ELR (cell line): Measurements from ENCODE around the gene GRAMD1C.
A peak's percentile ranks its signal among the peaks of the same experiment; 100 is the strongest.

Experiments used
- DNase-seq: peaks from one replicate; pipeline ENCODE4 v3.0.0-alpha.2; 2015; ENCODE audit warnings: low read depth

The GRAMD1C gene

GRCh38 chr3:113852506-113852905 is 13.9 kb downstream of the GRAMD1C start:
- no peak for DNase-seq

DNA sequence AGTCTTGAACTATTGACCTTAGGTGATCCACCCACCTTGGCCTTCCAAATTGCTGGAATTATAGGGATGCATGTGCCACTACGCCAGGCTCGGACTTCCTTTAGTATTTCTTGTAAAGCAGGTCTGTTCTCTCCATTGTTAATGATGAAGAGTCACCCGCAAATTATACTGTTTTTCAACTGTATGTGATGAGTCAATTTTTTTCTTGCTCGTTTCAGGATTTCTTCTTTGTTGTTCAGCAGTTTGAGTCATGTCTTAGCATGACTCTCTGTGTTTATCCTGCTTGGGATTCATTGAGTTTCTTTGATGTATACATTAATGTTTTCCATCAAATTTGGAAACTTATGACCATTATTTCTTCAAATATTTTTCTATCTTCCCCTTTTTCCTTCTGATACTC is 28.9 kb downstream of the GRAMD1C start:
- peak; percentile 90 for DNase-seq

- no peak for DNase-seq
Measured at GRCh38 chr3:113873293-113873692, 34.7 kb downstream of the GRAMD1C start.

DNA sequence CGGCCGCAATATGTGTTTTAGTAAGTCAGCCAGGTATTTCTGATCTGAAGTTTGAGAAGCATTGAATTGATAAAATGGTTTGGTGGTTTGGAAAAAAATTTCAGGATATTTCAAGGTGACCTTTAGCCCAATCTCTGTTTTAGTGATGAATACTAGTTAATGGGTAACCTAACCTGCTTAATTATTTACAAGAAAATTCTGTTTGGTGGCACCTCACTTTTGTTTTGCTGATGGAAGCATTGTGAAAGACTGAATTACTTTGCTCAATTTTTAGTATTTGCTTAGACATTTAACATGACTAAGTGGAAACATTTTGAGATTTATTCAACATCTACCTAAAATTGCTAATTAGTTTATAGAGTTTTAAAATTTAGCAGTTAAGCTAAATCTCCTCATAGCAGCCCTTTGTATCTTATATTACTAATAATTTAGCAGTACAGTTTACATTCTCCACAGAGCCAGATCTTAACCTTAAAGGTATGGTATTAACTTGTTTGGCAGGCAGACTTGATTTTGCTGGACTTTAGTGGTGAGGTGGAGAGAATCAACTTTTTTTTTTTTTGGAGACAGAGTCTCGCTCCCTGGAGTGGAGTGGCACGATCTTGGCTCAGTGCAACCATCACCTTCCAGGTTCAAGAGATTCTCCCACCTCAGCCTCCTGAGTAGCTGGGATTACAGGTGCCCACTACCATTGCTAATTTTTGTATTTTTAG is 35.4 kb downstream of the GRAMD1C start:
- DNase-seq, result no peak

- no peak for DNase-seq
Measured at GRCh38 chr3:113878403-113878802, 39.8 kb downstream of the GRAMD1C start.

- DNase-seq, result no peak
Measured at GRCh38 chr3:113885050-113885449, 46.5 kb downstream of the GRAMD1C start.

GRCh38 chr3:113890256-113890900 is 51.8 kb downstream of the GRAMD1C start:
- DNase-seq, result peak; percentile 10

- DNase-seq, result no peak
Measured at GRCh38 chr3:113894927-113895326, 56.3 kb downstream of the GRAMD1C start.

DNA sequence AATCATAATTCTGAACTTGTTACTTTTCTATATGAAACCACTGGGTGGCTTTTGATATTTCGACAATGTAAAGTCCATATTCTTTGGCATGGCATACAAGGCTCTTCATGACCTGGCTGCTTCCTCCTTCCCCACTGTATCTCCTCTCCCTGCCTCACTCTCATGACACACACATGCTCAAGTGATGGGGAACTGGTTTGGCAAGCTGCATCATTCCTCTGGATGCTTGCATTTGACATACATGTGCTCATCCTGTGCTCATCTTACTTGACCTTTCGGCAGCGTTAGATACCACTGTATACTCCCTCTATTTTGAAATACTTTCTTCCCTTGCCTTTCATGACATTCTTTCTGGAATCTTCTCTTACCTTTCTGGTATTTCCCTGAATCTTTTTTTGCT is 57.4 kb downstream of the GRAMD1C start:
- DNase-seq, result no peak

- DNase-seq, result no peak
Measured at GRCh38 chr3:113896930-113897329, 58.3 kb downstream of the GRAMD1C start.

- no peak for DNase-seq
Measured at GRCh38 chr3:113897373-113897777, 58.8 kb downstream of the GRAMD1C start.

DNA sequence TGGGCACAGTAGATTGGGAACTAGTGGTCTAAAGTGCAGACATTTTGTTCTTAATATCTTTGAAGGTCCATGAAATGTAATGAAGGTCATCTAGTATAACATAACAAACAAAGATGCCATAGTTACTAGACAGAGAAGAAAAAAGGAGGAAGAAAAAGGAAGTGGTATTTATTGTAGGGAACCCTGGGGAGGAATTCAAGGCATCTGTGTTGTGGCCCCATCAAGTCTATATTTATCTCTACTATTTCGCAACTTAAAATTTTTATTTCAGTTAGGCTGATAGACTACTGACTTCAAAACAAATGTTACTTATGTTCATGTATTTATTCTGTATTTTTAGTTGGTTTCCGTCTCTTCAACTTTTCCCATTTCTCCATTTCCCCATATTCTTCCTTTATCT is 60.3 kb downstream of the GRAMD1C start:
- no peak for DNase-seq

- no peak for DNase-seq
Measured at GRCh38 chr3:113906568-113907140, 68.1 kb downstream of the GRAMD1C start.

DNA sequence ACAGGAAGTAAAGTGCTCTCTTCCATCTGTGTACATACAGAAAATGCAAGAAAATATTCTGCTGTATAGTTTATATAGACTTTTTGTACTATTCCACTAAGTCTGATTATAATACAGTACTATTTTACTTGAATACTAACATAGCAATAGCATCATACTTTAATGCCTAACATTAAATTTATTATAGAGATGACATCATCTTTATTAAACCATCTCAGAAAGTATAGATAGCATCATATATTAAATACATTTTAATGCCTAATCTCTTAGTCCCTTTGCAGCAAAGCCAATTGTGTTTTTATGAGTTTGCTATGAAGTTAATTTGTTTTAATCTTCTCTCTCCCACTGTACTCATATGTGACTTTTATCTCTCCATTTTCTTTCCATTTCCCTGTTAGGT is 69.5 kb downstream of the GRAMD1C start:
- DNase-seq, result no peak

DNA sequence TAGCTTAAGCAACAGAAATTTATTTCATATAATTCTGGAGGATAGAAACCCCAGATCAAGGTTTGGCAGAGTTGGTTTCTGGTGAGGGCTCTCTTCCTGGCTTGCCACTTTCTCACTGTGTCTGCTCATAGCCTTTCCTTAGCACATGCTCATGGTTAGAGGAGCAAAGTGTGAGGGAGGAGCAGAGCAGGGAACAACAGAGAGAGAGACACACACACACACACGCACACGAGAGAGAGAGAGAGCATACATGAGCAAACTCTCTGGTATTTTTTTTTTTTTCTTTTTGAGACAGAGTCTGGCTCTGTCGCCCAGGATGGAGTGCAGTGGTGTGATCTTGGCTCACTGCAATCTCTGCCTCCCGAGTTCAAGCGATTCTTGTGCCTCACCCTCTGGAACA is 72.4 kb downstream of the GRAMD1C start:
- DNase-seq, result no peak

DNA sequence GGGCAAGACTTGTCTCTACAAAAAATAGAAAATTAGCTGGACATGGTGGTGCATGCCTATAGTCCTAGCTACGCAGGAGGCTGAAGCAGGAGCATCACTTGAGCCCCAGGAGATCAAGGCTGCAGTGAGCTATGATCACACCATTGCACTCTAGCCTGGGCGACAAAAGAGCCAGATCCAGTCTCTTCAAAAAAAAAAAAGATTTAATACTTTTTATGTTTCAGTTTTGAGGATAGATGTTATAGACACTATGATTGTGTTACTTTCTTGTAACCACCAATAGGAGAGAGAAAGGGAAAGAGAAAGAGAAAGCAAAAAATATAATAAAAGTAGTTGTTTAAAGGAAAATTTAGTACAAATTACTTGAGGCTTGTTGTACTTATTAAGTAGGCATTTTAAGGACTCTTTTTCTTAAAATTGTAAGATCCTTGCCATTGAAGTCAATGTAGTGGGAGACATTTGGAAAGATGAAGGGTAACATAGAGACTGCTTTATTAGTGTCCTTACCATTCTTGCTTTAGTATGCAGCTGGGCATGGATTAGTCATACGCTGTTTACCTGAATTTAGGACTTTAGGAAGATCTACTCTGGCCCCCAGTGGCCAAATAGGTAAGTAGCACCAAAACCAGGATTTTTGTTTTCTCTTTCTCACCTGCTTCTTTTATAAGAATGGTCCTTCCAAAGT is 74.1 kb downstream of the GRAMD1C start:
- DNase-seq, result peak; percentile 80

DNA sequence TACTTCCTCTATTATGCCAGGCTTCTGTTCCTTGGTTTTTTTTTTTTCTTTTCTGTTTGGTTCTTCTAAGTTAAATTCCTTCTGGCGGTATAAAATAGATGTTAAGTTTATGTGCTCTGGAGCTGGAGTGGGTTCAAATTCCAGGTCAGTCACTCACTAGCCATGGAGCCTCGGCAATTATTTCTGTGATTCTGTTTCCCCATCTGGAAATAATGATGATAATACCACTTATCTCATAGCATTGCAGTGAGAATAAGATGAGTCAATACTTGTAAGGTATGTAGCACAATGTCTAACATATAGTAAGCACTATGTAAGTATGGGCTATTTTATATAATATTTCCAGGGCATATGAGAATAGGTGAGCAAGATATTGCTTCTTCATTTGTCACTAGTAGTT is 76.1 kb downstream of the GRAMD1C start:
- peak; percentile 45 for DNase-seq

GRCh38 chr3:113927556-113927955 is 89.0 kb downstream of the GRAMD1C start:
- no peak for DNase-seq

DNA sequence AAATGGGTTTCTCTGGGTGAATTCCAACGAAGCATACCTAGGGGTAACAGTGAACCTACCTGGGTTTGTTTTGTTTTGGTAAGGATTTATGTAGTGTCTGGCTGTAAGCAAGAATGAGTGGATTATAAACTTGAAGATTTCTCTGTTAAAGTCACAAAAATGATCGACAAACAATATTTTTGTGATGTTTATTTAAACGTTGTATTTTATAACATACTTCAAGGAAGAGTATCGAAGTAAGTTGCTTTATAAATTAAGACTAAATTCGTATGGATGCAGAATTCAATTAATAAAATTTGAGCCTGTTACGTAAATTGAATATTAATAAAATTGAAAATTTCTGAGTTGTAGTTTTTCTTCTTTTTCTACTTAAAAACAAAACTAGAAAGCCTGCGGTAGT is 108.2 kb downstream of the GRAMD1C start:
- no peak for DNase-seq

GRCh38 chr3:113947372-113948014 is 108.9 kb downstream of the GRAMD1C start, which contains the start of gene ZDHHC23:
TSS of gene ZDHHC23 (plus strand) at chr3:113948013. CDS start at chr3:113948803, 790 bp downstream.
- peak; percentile 71 for DNase-seq

GRCh38 chr3:113948015-113948917 is 109.7 kb downstream of the GRAMD1C start:
- peak; percentile 33 for DNase-seq
